M059J (cell line): Measurements from ENCODE around the gene SPAG9. TPM values are rescaled to one million over a fixed set of nuclear protein-coding genes. Genes with fewer than 3 reads are reported as not detected.
A peak's percentile ranks its signal among the peaks of the same experiment; 100 is the strongest.

Experiments
- DNase-seq: peaks from one replicate; pipeline ENCODE4 v3.0.0-alpha.2; 2012; ENCODE audit warnings: low read depth
- total RNA-seq: library from RNA; depleted of rRNA; stranded (reverse); fragments of >200 nt; shearing (Covaris generic); gene quantifications from 2 replicates; pipeline ENCODE4 v1.2.3, GENCODE V29; 2014

The SPAG9 gene
- total RNA-seq, 1 experiment from 2014 or later: 43.9 TPM

DNA sequence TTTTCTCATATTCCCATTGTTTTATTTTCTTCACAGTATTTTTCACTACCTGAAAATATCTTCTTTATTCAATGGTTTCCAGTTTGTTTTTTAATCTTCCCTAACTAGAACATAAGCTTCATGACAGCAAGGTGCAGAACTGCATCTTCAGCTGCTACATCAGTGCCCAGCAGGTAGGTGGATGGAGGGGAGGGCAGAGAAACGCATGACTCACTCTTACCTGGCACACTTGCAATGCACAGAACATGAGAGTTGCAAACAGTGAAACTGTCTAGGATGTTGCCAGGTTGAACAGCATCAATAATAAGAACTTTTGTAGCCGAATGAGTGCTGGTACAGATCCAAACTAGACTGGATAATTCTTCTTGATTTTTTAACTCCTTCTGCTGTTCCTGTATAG lies 127.1 kb downstream of the SPAG9 start:
- DNase-seq: no peak

DNA sequence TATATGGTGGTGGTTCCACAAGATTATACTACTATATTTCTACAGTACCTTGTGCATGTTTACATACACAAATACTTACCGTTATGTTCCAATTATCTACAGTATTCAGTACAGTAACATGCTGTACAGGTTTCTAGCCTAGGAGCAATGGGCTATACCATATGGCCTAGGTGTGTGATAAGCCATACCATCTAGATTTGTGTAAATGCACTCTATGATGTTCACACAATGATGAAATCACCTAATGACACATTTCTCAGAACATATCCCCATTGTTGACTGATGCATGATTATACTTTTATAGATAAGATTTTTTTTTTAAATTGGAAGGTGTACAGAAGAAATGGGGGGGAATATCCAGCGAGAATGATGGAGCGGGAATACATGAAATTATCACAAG lies 131.5 kb downstream of the SPAG9 start:
- no peak for DNase-seq

DNA sequence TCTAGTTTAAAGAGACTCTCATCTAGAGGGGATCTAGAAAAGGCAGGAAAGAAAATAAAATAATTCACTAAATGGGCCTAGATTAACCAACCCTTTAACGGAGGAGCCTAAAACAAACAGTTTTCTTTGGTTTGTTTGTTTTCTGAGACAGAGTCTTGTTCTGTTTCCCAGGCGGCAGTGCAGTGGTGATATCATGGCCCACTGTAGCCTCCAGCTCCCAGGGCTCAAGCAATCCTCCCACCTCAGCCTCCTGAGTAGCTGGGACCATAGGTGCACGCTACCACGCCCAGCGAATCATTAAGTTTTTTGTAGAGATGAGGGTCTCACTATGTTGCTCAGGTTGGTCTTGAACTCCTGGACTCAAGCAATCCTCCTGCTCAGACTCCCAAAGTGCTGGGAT lies 132.2 kb downstream of the SPAG9 start:
- no peak for DNase-seq

DNA sequence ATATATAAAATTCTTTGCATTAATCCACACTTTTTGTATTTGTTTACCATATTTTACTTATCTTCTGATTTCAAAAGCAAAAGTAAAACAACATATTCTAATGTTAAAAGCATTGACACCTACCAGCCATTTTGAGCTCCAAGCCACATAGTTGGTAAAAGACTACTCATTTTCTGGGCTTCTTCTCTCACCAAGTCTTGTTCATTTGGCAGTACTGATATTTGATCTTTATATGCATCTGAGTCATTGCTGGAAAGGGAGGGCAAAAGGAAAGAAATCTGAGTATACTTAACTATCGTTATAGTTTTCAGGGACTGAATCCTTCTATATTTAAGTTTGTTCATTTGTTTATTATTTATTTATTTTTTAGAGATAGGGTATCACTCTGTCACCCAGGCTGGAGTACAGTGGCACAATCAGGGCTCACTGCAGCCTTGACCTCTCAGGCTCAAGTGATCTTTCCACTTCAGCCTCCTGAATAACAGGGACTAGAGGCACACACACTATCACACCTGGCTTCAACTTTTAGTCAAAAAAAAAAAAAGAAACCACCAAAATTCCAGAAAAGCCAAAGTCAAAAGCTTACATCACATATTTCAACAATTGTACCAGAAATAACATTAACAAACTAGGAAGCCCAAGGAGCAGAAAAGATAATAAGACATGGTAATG lies 133.5 kb downstream of the SPAG9 start:
- DNase-seq: peak; percentile 68

- DNase-seq: no peak
These were observed 139.4 kb downstream of the SPAG9 start for GRCh38 chr17:50981279-50981678.

GRCh38 chr17:50979524-50979927 lies 141.1 kb downstream of the SPAG9 start:
- no peak for DNase-seq

DNA sequence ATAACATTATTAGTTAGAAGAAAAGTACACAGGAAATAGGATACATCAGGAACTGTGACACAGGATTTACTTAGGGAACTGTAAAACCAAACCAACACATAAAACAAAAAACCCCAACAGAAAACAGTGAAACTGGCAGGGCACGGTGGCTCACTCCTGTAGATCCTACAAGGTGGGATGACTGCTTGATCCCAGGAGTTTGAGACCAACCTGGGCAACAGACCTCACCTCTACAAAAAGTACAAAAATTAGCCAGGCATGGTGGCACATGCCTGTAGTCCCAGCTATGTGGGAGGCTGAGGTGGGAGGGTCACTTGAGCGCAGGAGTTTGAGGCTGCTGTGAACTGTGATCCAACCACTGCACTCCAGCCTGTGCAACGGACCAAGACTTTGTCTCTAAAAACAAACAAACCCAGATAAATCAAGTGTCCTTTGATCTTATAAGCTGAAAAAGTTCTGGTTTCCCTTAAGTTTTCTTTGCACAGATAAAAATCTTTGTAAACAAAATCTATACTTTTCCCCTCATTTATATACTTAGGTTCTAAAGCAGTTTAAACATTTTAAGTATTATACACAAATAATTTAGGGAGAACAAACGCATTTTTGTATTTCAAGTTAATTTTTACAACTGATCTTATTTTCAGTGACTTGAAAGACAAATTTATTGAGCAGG lies 143.0 kb downstream of the SPAG9 start:
- DNase-seq: no peak

DNA sequence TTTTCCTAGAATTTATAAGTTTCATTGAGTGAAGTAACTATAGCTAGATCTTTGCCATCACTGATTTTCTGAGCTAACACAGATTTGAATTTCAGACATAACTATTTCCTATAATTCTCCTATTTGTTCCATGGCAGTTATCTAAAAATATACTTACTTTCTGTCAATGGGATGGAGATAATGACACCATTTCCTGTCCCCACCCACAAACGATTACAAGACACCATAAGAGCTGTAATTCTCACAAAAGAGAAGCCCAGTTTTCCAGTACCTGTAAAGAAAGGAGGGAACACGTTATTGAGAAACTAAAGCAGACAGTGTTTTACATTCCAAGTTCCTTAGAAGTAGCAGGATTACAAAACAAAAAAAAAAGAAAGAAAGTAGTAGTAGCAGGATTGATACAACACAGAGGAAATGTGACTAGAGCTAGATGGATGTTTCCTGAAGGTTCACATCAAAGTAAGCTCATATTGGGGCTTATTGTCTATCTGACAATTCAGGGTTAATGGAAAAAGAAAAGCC lies 143.7 kb downstream of the SPAG9 start:
- DNase-seq: no peak

GRCh38 chr17:50973557-50974494 lies 146.8 kb downstream of the SPAG9 start:
- DNase-seq: no peak

GRCh38 chr17:50972577-50972976 lies 148.1 kb downstream of the SPAG9 start:
- DNase-seq: no peak

DNA sequence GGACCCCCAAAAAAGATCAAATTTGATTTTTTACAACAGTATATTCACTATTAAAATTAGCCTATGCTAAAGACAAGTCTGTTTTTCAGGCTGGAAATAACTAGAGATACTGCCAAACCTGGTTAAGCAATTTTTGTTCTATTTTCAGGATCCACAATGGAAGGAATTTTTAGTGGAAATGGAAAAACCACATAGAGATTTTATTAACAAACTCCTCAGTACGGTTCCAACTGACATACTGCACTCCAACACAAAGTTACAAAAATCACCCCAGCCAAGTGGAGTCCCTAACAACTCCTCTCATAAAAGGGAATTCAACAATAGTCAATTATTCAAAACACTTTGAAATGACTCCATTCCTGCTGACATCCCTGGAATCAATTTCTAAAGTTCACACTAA lies 152.9 kb downstream of the SPAG9 start:
- no peak for DNase-seq

DNA sequence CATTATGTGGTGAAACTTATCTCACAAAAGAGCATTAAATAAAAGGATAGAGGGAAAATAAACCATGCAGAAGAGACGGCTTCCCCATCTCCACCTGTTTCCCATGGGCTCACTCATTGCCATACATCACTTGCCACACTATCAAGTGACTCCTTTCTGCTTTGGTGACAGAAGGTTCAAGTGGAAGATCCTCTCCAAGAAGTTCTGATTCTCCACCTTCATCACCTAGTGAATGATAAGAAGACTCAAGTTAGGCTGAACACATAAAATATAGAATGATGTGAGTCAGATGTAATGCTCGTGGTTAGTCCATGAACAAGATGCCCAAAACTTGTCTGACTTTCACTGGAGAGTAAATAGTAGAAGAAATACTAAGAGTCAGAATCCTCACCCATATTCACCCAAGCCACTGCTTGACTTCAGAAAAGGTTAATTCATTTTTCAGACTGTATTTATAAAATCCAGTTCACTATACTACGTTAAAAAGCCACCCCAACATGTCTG lies 154.5 kb downstream of the SPAG9 start:
- DNase-seq: no peak

DNA sequence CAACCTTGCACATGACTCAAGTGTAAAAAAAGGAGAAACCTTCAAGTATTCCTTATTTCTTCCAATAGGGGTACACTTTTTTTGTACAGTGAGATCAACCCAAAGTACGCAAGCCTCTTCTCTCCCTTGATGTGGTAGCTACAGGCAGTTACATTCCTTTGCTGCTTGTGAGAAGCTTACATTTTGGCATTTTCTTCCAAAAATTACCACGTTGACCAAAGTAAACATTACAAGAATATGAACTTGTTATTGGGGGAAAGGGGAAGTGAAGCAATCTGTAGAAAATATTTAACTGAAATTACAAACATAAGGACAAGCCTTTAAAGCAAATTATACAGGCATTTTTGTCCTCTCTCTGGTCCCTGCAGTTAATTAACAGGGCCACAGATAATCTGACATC lies 157.5 kb downstream of the SPAG9 start:
- DNase-seq: no peak

- no peak for DNase-seq
These were observed 159.1 kb downstream of the SPAG9 start for GRCh38 chr17:50961282-50962220.

GRCh38 chr17:50959341-50959740 lies 161.3 kb downstream of the SPAG9 start:
- no peak for DNase-seq

DNA sequence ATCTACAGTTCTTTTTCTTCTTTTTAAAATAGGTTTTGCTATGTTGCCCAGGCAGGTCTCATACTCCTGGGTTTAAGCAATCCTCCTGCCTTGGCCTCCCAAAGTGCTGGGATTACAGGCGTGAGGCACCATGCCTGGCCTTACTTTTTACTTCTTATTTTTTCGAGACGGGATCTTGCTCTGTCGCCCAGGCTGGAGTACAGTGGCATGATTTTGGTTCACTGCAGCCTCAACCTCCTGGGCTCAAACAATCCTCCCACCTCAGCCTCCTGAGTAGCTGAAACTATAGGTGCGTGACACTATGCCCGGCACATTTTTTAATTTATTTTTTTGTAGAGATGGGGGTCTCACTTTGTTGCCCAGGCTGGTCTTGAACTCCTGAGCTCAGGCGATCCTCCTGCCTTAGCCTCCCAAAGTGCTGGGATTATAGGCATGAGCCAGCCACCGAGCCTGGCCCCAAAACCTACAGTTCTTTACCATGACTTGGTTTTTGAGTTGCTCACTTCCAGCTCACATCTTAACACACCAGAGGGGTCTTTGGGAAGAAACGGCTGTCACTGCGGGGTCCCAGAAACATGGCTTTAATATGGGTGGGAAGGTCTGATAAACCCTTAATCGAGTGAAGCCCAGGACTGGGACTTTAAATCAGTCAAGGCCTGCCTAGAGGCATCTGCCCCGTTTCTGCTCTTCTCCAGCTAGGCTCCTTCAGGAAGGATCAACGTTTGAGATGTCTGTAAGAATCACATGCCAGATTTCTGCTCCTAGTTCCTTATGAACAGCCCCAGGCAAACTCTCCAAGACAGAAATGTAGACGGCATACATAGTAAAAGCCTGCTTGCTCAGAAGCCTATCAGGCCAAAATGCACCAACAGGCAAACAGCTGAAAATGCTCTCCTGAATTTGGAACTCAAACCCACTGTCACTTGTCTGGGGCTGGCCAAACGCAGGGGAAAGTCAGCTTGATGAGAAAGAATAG lies 162.8 kb downstream of the SPAG9 start:
- DNase-seq: no peak

DNA sequence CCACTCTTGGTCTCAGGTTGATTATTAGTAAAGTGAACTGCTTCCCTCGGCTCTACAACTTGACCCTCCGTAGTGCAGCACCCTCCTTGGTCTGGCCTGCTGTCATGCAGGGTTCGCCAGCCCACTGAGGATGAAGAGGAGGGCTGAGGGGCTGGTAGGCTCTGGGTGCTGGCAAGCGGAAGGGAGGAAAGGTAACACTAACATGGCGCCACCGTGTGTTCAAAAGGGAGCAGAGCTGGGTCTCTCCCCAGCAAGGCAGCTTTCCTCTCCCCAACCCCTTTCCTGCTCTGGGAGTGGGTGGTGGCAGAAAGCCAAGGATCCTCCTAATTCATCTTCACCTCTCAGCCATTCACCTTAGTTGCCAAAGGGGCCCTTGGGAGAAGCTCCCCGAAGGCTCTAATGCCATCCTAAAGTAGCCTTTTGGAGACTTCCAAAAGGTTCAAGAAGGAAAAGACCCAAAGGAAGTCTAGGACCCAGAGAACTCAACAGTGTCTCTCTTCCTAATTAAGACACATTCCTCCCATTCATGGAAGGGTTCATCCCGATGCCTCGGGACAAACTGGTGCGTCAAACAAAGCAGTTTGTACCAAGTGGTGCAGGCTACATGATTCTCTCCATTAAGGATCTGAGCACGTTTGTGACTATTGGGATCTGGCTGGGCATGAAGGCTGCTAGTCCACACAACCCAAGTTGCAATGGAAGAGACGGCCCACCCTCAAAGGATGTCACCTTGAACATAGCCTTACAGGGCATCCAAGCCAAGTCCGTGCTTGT lies 163.7 kb downstream of the SPAG9 start:
- DNase-seq: peak; percentile 43

DNA sequence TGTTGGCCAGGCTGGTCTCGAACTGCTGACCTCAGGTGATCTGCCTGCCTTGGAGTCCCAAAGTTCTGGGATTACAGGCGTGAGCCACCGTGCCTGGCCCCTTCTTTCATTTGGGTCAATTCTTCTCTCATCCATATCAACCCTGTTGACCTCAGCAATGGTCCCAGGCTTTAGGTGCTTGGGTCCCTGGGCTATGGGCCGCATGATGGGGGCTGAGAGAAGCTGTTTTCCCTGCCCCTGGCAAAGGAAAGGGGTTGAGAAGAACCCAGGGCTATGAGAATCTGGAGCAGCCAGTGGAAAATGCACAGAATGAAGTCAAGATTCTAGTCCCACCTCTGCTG lies 164.3 kb downstream of the SPAG9 start:
- no peak for DNase-seq

DNA sequence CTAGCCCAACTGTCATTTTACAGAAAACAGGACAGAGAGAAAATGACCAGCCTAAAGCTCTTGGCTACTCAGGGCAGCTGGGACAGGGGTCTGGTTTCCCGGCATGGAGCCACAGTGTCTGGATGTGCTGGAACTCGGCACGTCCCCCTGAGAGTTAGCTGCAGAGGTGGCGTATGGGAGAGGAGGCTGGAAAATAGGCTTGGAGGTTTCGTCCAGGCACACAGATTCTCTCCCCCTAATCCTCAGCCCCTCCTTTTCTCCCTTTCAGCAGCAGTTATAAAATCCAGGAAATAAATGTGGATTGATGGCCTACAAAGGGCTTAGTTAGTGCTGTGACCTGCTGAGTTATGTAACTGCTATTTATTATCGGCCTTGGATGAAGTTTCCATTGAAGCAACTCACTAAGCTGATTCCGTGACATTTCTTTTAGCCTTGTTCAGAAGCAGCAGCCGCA lies 165.0 kb downstream of the SPAG9 start:
- no peak for DNase-seq
